HUES6 (cell line): Measurements from ENCODE around the gene ZNF343.

Experiments used
- H3K27ac ChIP-seq: 2 replicates; pipeline ENCODE4 v1.7.0; 2013; ENCODE audit warnings: low read depth, mild to moderate bottlenecking, low read length, inconsistent platforms
- H3K27me3 ChIP-seq: 2 replicates; pipeline ENCODE4 v1.6.1; 2013; ENCODE audit warnings: low read length; ENCODE audit not compliant: control insufficient read depth, insufficient read depth
- H3K36me3 ChIP-seq: 2 replicates; pipeline ENCODE4 v1.6.1; 2013; ENCODE audit warnings: low read length; ENCODE audit not compliant: control insufficient read depth, insufficient read depth
- H3K4me1 ChIP-seq: 2 replicates; pipeline ENCODE4 v1.6.1; 2013; ENCODE audit warnings: low read length; ENCODE audit not compliant: control insufficient read depth, insufficient read depth
- H3K4me3 ChIP-seq: 2 replicates; pipeline ENCODE4 v1.5.1; 2013; ENCODE audit warnings: low read depth, low read length
- H3K9ac ChIP-seq: one replicate; pipeline ENCODE4 v1.6.1; 2013; ENCODE audit warnings: mild to moderate bottlenecking, low read length
- H3K9me3 ChIP-seq: 2 replicates; pipeline ENCODE4 v1.6.1; 2013; ENCODE audit warnings: low read depth, low read length; ENCODE audit not compliant: control insufficient read depth, insufficient read depth

ZNF343 gene

DNA sequence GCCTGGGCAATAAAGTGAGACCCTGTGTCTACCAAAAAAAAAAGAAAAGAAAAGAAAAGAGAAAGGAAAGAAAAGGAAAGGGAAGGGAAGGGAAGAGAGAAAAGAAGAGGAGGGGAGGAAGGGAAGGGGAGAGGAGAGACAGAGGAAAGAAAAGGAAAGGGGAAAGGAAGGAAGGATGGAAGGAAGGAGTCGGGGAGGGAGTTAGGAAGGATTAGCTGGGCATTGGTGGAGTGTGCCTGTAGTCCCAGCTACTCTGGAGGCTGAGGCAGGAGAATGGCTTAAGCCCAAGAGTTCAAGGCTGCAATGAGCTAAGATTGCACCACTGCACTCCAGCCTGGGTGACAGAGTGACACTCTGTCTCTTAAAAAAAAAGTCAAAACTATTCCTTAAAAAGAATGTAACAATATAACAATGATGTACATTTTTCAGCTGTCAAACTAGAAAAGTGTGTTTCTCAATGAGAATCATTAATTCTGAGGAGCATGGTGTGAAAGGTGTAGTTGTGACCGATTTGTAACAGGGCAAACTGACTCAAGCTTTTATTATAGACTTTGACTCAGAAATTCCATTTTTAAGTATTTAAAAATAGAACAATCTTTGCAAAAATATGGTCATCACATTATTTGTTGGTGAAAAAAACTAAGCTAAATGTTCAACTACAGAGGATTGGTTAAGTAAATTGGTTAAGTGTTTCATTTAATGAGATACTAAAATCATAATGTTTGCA lies 52.8 kb downstream of the ZNF343 start:
- Histone ChIP-seq H3K4me3 (no peak overlapping the region), H3K4me1 (no peaks in the 10 kb centered on the region), H3K27ac (no peak overlapping the region), H3K9me3 (no peaks in the 10 kb centered on the region), H3K27me3 (no peaks in the 10 kb centered on the region), H3K36me3 (peaks cover 24% of the 10 kb centered on the region), H3K9ac (no peak overlapping the region)

DNA sequence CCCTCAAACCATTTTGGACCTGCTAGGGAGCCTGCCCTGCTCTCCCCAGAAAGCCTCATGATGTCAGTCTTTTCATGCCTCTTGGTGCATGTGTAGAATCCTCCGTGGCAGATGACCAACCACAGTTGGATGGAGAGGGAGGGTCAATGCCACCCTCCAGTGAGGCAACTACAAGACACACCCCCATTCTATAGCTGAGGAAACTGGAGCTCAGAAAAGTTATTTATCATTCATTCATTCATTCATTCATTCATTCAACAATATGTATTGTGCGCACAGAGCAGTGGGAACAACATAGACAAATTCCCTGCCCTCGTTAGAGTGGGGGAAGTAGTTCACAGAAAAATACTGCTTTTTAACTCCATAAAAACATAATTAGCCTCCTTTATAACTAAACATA lies 54.9 kb downstream of the ZNF343 start:
- Histone ChIP-seq H3K27ac (no peak overlapping the region), H3K9ac (no peak overlapping the region), H3K36me3 (peaks cover 3% of the 10 kb centered on the region; the same call in 1 of the 2 replicates), H3K4me1 (no peaks in the 10 kb centered on the region), H3K4me3 (no peak overlapping the region), H3K27me3 (no peaks in the 10 kb centered on the region), H3K9me3 (no peaks in the 10 kb centered on the region)

- Histone ChIP-seq H3K9me3 (no peaks in the 10 kb centered on the region), H3K27me3 (no peaks in the 10 kb centered on the region), H3K9ac (no peak overlapping the region), H3K4me3 (no peak overlapping the region), H3K4me1 (no peaks in the 10 kb centered on the region), H3K27ac (no peak overlapping the region), H3K36me3 (no peaks in the 10 kb centered on the region)
Observed at GRCh38 chr20:2451939-2452732, 56.6 kb downstream of the ZNF343 start.

DNA sequence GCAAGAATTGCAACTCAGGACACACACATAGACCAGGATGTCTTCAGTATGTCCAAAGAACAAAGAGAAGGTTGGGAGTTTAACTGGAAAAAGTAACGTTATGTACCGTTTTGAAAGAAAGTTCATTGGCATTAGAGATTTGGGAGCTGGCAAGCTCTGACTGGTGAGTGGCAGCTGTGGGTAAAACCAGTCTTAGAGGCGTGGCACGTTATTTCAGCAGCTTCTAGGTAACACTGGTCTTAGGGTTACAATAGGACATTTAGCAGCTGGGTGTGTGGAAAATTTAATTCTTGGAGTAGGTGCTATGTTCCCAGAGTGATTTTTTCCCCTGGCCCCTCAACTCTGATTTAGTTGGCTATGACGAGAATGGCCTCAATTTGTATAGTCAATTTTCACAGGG lies 57.3 kb downstream of the ZNF343 start:
- no peaks in the 10 kb centered on the region for H3K27me3 ChIP-seq
- no peak overlapping the region for H3K27ac ChIP-seq
- H3K9me3 ChIP-seq = no peaks in the 10 kb centered on the region
- no peak overlapping the region for H3K4me3 ChIP-seq
- no peak overlapping the region for H3K9ac ChIP-seq
- no peaks in the 10 kb centered on the region for H3K36me3 ChIP-seq
- H3K4me1 ChIP-seq = no peaks in the 10 kb centered on the region

DNA sequence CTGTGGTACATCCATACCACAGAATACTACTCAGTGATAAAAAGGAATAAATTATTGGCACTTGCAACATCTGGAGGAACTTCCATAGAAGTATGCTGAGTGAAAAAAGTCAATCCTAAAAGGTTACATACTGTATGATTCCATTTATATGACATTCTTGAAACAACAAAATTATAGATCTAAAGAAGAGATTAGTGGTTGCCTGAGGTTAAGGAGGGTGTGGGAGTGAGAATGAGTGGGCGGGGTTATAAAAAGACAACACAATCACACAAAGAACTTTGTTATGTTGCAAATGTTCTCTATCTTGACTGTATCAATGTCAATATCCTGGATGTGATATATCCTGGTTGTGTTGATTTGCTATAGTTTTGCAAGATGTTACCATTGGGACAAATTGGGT lies 59.3 kb downstream of the ZNF343 start:
- Histone ChIP-seq H3K9me3 (no peaks in the 10 kb centered on the region), H3K27me3 (no peaks in the 10 kb centered on the region), H3K27ac (no peak overlapping the region), H3K36me3 (no peaks in the 10 kb centered on the region), H3K4me3 (no peak overlapping the region), H3K4me1 (no peaks in the 10 kb centered on the region), H3K9ac (no peak overlapping the region)

DNA sequence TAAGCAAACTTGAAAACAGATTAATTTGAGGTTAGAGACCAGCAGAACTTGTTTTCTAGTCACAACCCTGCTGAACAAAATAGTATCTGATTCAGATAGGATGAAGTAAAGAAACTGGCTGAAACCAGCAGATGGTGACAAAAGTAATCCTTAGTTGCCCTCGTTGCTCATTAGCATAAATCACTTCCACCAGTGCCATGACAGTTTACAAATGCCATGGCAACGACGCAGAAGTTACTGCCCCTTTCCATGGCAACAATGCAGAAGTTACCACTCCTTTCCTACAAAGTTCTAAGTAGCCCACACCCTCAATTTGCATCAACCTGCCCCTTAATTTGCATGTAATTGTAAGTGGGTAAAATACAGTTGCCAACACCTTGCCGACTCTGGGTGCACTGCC lies 61.9 kb downstream of the ZNF343 start:
- no peak overlapping the region for H3K27ac ChIP-seq
- H3K36me3 ChIP-seq = no peaks in the 10 kb centered on the region
- H3K4me3 ChIP-seq = no peak overlapping the region
- no peaks in the 10 kb centered on the region for H3K9me3 ChIP-seq
- no peaks in the 10 kb centered on the region for H3K27me3 ChIP-seq
- no peak overlapping the region for H3K9ac ChIP-seq
- no peaks in the 10 kb centered on the region for H3K4me1 ChIP-seq
